Cardiac fibroblast (primary cell): Measurements from ENCODE around the gene NCK2.
A peak's percentile ranks its signal among the peaks of the same experiment; 100 is the strongest.

Source experiments
- DNase-seq, 2 donors: peaks; one replicate each; pipeline versions ENCODE4 v3.0.0 to v3.0.0-alpha.2; 2010; ENCODE audit warnings: low read depth in 2 of 2
- H3K4me3 ChIP-seq, 2 donors: replicated peaks in 1 of 2; 1 replicate in 1 of 2; 2 replicates in 1 of 2; pipeline ENCODE4 v1.5.1; 2011; ENCODE audit warnings: low read depth in 2 of 2, low read length in 2 of 2, mild to moderate bottlenecking in 2 of 2, moderate library complexity in 1 of 2
- CTCF ChIP-seq: IDR thresholded peaks from one replicate; pipeline ENCODE4 v1.5.1; 2011; ENCODE audit warnings: low read depth, mild to moderate bottlenecking, low read length, inconsistent platforms

The NCK2 gene

GRCh38 chr2:105915005-105915558, 170.4 kb downstream of the NCK2 start:
- TF ChIP-seq CTCF, result no peak
- H3K4me3 ChIP-seq, result no peak overlapping the region
- DNase-seq, result no peak

- H3K4me3 ChIP-seq, result no peak overlapping the region
- peak in 1 of 2 donors; percentile 55 for DNase-seq
- no peak for TF ChIP-seq CTCF
Observed at GRCh38 chr2:105917226-105917625, 172.5 kb downstream of the NCK2 start.

- no peak overlapping the region for H3K4me3 ChIP-seq
- no peak for DNase-seq
- TF ChIP-seq CTCF, result no peak
Observed at GRCh38 chr2:105917688-105918087, 173.0 kb downstream of the NCK2 start.

- TF ChIP-seq CTCF, result no peak
- DNase-seq, result peak; percentile 20 to 38
- H3K4me3 ChIP-seq, result no peak overlapping the region
Observed at GRCh38 chr2:105919191-105919811, 174.6 kb downstream of the NCK2 start.

GRCh38 chr2:105919826-105920225, 175.1 kb downstream of the NCK2 start:
- TF ChIP-seq CTCF, result peak; percentile 63
- H3K4me3 ChIP-seq, result no peak overlapping the region
- peak; percentile 70 to 79 for DNase-seq

GRCh38 chr2:105924271-105924670, 179.6 kb downstream of the NCK2 start:
- no peak for DNase-seq

More at GRCh38 chr2:105924271-105924670, 179.6 kb downstream of the NCK2 start:
- no peak for TF ChIP-seq CTCF
- no peak overlapping the region for H3K4me3 ChIP-seq
